T47D (cell line): ENCODE results near the gene MATN4.
"Not testable (repeated sequence)": the region's sequence is repeated elsewhere in the genome, so short reads cannot be mapped to it uniquely, and the experiment has no call there.

ENCODE experiments used
- DNase-seq, 2 experiments: peaks; one replicate each; pipeline versions ENCODE4 v3.0.0 to v3.0.0-alpha.2; 2011 to 2012; ENCODE audit warnings: low read depth in 1 of 2, low spot score in 1 of 2
- JUND ChIP-seq: IDR thresholded peaks from 2 replicates; pipeline ENCODE4 v1.6.1; 2012; ENCODE audit warnings: low read depth
- in situ Hi-C: cut with HindIII; loops from 2 replicates; pipeline ENCODE4 v1.10.0; 2016; ENCODE audit warnings: low sequenced_read_pairs, low pct_unique_long_range_greater_than_20kb

MATN4 gene

DNA sequence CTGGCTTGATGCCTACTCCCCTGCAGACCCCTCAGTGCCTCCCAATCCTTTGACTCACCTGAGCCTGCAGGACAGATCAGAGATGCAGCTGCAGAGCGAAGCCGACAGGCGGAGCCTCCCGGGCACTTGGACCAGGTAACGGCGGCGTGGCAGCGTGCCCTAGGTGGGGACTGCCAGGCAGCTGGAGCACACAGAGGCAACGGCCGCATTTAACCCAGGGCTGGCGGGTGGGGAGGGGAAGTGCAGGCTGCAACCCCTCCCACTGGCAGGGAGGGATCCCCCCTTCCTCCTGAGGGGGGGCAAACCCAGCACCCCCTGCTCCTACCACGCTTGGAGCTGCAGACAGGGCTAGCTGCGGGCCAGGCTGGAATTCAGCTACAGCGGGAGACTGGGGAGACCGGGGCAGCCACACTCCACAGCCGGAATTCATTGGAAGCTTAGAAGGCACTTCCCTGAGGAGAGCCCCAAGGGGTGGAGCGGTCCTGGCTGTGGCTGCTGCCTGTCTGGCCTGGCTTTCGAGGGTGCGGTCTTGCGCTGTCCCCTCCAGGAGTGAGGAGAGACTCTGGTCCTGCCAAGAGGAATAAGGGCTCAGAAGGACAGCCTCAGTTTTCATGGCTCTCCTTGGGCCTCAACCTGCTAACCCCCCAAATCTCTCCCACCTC, at the start of gene MATN4:
Gene MATN4, minus strand, starts transcription at position 183 of the 662 bp plus-strand sequence. CDS start 2,717 bp downstream, outside the sequence.
- TF ChIP-seq JUND, result no peak
- DNase-seq, result no peak
- in situ Hi-C loops, result no loop called here

DNA sequence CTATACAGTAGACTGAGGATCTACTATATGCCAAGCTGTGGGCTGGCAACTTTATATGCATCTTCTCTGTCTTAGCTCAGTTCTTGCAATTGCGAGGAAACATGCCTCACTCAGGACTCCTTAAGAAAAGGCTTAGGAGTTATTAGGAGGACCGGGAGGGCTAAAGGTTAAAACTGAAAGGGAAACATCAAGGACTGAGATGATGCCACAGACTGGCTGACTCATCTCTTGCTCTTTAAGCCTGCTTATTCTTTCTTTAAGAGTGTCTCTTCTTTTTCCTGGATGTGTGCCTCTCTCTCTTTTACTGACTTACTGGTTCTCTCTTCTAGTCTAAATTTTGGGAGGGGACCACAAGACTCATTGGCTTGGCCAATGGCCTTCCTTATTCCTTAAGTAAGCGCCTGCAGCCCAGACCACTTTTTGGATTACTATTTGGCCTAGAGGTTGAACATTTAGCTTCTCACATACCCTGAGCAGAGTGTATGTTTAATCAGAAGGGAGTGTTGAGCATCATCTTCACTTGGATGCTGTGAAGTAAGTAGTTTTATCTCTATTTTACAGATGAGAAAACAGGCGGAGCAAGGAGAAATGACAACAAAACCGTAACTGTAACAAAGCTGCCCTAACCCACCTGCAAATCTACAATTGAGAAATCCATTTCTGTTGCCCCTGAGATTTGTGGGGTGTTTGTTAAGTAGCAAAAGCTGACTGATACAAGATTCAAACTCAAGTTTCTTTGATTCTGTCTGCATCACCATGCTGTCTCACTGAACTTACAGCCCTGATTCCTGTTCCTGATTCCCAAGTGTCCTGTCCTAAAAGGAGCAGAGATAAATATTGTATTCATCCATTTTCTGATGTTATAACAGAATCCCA, 47.3 kb upstream of the MATN4 start:
- TF ChIP-seq JUND, result no peak
- no peak for DNase-seq
- in situ Hi-C loops, result no loop called here

- no peak for TF ChIP-seq JUND
- DNase-seq, result peak in 1 of 2 experiments; percentile 38
- in situ Hi-C loops, result no loop called here
Measured at GRCh38 chr20:45354423-45355208, 46.5 kb upstream of the MATN4 start.

- no peak for DNase-seq
- in situ Hi-C loops, result no loop called here
- TF ChIP-seq JUND, result no peak
Measured at GRCh38 chr20:45353746-45354145, 45.6 kb upstream of the MATN4 start.

DNA sequence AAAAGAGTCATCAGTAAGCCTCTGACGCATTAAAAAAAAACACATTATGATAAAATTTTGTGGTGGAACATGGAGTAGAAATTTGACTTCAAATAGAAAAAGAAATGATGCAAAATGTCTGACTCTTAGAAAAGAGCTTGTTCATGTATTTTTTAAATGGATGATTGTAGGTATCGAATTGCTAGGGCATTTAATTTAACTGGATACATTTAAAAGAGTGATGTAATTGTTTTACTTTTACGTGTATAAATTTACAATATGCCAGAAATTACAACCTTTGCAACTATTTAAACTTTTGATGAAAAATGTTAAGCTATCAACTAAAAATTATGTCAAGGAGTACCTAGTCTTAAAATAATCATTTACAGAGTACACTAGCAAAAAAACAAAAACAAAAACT, 44.6 kb upstream of the MATN4 start:
- no peak for TF ChIP-seq JUND
- no peak for DNase-seq
- in situ Hi-C loops, result no loop called here

- DNase-seq, in situ Hi-C loops: not testable (repeated sequence)
Measured at GRCh38 chr20:45350795-45351194, 42.7 kb upstream of the MATN4 start.

- TF ChIP-seq JUND, result no peak
- in situ Hi-C loops, result no loop called here
- DNase-seq, result no peak
Measured at GRCh38 chr20:45350217-45350616, 42.1 kb upstream of the MATN4 start.

- TF ChIP-seq JUND, result no peak
- DNase-seq, result peak; percentile 80 to 82
- in situ Hi-C loops, result no loop called here
Measured at GRCh38 chr20:45347936-45348778, 40.1 kb upstream of the MATN4 start, which contains the start of gene SDC4. TSS of gene SDC4 (minus strand) at chr20:45348424. CDS start at chr20:45348384, 40 bp downstream.

- no peak for TF ChIP-seq JUND
- no peak for DNase-seq
- in situ Hi-C loops, result no loop called here
Measured at GRCh38 chr20:45347297-45347935, 39.3 kb upstream of the MATN4 start.

DNA sequence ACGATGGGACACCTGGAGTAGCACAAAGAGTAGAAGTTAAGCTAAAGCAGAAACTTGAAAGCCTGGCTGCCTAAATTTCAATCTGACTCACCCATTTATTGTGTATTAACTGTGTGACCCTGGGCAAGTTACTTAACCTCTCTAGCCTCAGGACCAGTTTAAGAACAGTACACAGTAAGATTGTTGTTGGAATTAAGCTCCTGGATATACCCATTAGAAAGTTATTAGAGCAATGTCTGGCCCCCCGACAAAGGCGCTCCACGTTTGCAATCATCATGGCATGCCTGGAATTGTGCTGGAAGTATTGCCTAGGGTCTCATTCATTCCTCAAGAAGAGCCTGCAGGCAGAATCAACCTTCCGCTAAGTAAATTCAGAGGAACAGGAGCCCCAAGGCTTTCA, 38.8 kb upstream of the MATN4 start:
- in situ Hi-C loops, result no loop called here
- no peak for TF ChIP-seq JUND
- DNase-seq, result no peak

- TF ChIP-seq JUND, result no peak
- no peak for DNase-seq
- in situ Hi-C loops, result no loop called here
Measured at GRCh38 chr20:45346291-45346718, 38.2 kb upstream of the MATN4 start.
